H1 (cell line): ENCODE data around the gene IQGAP1. TPM values are rescaled to one million over a fixed set of nuclear protein-coding genes. Genes with fewer than 3 reads are reported as not detected.

Experiments
- POLR2AphosphoS5 ChIP-seq: IDR thresholded peaks from 2 replicates; pipeline ENCODE4 v1.6.1; 2011; ENCODE audit warnings: low read depth, low read length
- polyA plus RNA-seq, 7 experiments: library from polyadenylated mRNA; depleted of rRNA in 3 of 7; stranded (reverse) in 5 of 7; unstranded in 2 of 7; fragments of >200 nt in 5 of 7; fragments of 200-250 nt in 2 of 7; gene quantifications; 1 replicate in 5 of 7; 2 replicates in 1 of 7; 4 replicates in 1 of 7; pipeline versions ENCODE4 v1.2.1 to v1.2.3, GENCODE V29; 2011 to 2013; ENCODE audit warnings: missing spikeins in 2 of 7, mixed read lengths in 2 of 7
- total RNA-seq: library from RNA; stranded (reverse); fragmentation: NEBNext Ultra II Directional; extraction: Animal tissue kit (Norgen Biotek cat#: 25700); gene quantifications from 2 replicates; pipeline ENCODE4 v1.2.1, GENCODE V29; 2021
- TF ChIP-seq, protein P1 (sequence below): fragments of 300-600 bp; sonication (generic); IDR thresholded peaks from 2 replicates; pipeline ENCODE4 v1.7.1; 2012; ENCODE audit warnings: low read length, moderate library complexity, mild to moderate bottlenecking, inconsistent platforms; ENCODE audit not compliant: insufficient replicate concordance

The IQGAP1 gene
- total and polyA plus RNA-seq, 2 of the 8 experiments (the other 6 are each of a cell fraction or from before 2014, with no cell fraction given) = 56.0 to 138 TPM

GRCh38 chr15:90547540-90547939 is 159.5 kb downstream of the IQGAP1 start (continued):
- TF ChIP-seq, protein P1, sequence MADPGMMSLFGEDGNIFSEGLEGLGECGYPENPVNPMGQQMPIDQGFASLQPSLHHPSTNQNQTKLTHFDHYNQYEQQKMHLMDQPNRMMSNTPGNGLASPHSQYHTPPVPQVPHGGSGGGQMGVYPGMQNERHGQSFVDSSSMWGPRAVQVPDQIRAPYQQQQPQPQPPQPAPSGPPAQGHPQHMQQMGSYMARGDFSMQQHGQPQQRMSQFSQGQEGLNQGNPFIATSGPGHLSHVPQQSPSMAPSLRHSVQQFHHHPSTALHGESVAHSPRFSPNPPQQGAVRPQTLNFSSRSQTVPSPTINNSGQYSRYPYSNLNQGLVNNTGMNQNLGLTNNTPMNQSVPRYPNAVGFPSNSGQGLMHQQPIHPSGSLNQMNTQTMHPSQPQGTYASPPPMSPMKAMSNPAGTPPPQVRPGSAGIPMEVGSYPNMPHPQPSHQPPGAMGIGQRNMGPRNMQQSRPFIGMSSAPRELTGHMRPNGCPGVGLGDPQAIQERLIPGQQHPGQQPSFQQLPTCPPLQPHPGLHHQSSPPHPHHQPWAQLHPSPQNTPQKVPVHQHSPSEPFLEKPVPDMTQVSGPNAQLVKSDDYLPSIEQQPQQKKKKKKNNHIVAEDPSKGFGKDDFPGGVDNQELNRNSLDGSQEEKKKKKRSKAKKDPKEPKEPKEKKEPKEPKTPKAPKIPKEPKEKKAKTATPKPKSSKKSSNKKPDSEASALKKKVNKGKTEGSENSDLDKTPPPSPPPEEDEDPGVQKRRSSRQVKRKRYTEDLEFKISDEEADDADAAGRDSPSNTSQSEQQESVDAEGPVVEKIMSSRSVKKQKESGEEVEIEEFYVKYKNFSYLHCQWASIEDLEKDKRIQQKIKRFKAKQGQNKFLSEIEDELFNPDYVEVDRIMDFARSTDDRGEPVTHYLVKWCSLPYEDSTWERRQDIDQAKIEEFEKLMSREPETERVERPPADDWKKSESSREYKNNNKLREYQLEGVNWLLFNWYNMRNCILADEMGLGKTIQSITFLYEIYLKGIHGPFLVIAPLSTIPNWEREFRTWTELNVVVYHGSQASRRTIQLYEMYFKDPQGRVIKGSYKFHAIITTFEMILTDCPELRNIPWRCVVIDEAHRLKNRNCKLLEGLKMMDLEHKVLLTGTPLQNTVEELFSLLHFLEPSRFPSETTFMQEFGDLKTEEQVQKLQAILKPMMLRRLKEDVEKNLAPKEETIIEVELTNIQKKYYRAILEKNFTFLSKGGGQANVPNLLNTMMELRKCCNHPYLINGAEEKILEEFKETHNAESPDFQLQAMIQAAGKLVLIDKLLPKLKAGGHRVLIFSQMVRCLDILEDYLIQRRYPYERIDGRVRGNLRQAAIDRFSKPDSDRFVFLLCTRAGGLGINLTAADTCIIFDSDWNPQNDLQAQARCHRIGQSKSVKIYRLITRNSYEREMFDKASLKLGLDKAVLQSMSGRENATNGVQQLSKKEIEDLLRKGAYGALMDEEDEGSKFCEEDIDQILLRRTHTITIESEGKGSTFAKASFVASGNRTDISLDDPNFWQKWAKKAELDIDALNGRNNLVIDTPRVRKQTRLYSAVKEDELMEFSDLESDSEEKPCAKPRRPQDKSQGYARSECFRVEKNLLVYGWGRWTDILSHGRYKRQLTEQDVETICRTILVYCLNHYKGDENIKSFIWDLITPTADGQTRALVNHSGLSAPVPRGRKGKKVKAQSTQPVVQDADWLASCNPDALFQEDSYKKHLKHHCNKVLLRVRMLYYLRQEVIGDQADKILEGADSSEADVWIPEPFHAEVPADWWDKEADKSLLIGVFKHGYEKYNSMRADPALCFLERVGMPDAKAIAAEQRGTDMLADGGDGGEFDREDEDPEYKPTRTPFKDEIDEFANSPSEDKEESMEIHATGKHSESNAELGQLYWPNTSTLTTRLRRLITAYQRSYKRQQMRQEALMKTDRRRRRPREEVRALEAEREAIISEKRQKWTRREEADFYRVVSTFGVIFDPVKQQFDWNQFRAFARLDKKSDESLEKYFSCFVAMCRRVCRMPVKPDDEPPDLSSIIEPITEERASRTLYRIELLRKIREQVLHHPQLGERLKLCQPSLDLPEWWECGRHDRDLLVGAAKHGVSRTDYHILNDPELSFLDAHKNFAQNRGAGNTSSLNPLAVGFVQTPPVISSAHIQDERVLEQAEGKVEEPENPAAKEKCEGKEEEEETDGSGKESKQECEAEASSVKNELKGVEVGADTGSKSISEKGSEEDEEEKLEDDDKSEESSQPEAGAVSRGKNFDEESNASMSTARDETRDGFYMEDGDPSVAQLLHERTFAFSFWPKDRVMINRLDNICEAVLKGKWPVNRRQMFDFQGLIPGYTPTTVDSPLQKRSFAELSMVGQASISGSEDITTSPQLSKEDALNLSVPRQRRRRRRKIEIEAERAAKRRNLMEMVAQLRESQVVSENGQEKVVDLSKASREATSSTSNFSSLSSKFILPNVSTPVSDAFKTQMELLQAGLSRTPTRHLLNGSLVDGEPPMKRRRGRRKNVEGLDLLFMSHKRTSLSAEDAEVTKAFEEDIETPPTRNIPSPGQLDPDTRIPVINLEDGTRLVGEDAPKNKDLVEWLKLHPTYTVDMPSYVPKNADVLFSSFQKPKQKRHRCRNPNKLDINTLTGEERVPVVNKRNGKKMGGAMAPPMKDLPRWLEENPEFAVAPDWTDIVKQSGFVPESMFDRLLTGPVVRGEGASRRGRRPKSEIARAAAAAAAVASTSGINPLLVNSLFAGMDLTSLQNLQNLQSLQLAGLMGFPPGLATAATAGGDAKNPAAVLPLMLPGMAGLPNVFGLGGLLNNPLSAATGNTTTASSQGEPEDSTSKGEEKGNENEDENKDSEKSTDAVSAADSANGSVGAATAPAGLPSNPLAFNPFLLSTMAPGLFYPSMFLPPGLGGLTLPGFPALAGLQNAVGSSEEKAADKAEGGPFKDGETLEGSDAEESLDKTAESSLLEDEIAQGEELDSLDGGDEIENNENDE = no peak
- no peak for TF ChIP-seq POLR2AphosphoS5
